ENCODE data around the gene EMP1. TPM values are rescaled to one million over a fixed set of nuclear protein-coding genes. Genes with fewer than 3 reads are reported as not detected.
A peak's percentile ranks its signal among the peaks of the same experiment; 100 is the strongest.

Gene EMP1
- polyA plus RNA-seq, 12 donors, result 93.7 to 319 (median 170) TPM

DNA sequence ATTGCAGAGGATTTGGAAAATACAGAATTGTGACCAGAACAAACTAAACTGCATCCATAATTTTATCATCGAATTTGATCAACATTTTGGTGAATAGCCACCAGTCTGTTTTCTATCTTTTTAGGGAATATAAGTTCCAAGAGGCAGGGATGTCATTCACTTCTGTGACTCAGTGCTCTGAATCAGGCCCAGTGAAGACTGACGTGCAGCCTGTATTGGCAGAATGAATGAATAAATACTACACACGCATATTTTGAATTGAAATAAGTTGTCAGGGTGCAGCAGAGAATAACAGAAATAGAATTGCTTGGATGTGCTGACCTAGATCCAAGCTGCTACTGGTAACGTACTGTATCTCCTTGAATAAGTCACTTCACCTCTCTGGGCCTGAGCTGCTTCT, 1.3 kb upstream of the EMP1 start:
- DNase-seq, result no peak

DNA sequence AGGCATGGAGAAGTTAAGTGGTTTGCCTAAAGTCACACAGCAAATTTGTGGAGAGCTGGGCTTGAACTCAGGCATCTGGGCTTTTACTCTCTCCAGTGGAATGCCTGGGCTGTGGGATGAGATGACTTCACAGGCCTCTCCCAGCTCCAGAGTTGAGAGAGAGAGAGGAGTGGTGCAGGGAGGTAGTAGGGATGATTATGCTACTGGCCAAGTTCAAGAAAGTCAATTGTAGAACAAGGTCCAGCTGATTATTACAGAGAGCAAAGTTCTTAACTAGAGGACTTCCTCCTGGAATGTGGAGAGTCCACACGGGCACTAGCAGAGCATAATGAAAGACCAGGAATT, 769 bp upstream of the EMP1 start:
- DNase-seq, result no peak

DNA sequence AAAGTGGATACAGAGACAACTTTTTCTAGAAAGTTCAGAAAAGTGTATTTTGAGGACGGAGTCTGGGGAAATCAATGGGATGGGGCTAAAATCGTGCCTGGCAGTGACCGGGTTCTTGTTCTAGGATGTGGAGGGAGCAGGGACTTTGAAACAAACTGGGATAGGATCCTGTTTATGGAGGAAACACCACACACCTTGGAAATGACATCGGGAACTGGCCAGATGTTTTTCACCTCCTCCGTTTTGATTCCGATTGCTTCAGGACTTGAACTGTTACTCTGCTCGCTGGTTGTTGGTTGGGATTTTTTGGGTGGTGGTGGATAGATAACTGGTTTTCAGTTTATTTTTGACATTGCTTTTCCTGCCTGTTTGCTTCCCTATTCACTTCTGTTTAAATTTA, 506 bp downstream of the EMP1 start:
- DNase-seq, result no peak

DNA sequence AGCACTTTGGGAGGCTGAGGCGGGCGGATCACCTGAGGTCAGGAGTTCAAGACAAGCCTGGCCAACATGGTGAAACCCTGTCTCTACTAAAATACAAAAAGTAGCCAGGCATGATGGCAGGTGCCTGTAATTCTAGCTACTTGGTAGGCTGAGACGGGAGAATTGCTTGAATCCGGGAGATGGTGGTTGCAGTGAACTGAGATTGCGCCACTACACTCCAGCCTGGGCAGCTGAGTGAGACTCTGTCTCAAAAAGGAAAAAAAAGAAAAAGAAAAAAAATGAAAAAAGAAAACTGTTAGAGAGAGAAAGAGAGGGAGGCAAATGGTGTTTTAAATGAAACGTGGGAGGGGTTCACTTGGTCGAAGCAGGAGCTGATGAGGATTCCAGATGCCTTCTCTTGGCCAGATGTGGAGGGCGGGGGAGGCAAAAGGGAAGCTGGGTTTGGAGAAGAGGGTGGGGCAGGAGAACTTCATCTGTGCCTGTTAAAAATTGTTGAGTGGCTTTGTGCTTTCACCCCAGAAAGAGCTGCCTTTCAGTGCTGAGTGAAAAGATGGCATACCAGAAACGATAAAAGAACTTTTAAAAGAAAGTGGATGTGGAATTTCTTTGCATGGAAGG, 1.1 kb downstream of the EMP1 start:
- peak; percentile 90 for DNase-seq

DNA sequence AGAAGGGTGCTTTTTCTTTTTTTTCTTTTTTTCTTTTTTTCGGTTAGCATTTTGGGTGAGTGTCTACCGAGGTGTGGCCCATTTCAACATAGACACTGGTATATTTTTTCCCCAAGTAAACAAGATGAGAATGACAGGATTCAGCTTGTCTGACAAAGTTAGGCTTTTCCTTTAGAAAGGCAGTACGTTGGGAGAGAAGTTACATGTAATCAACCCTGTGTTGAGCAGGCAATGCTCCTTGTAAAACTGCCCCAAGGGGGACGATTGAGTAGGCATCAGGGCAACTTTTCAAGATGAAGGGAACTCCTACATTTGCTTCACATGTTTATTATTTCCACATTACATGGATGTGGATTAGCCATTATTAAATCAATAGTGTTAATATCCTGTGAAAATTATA, 1.7 kb downstream of the EMP1 start:
- no peak for DNase-seq

DNA sequence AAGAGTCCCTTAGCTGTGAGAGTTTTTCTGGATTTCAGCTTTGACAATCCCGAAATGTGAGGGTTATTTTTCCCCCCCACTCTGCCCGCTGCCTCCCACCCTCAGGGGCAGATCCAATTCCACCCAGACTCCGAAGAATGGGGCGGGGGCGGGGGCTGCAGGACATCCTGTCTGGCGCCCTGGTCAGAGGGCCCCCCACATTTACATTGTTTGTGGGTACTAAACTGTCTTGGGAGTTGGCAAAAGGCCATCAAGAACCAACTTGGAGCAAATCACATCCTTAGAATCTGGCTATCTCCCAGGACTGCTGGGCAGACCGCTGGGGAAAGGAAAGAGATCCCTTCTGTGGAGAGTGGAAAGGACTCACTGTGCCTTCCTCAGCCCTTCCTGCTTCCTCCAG, 2.4 kb downstream of the EMP1 start:
- DNase-seq, result no peak

DNA sequence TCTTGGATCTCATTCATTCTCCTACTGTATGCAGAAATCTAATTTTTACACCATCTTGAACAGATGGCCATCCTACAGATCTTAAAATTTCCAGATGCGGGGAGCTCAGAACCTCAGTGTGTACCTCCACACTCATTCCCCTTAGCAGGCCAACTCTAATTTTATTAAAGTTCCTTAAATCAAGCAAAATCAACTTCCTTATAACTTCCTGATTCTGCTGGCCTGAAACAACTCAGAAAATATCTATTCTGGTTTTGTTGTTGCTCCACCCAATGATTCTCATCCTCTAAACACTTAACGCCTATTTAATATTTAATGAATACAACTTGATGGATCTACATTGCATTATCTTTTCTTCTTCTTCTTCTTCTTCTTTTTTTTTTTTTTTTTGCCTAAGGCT, 3.1 kb downstream of the EMP1 start:
- no peak for DNase-seq

DNA sequence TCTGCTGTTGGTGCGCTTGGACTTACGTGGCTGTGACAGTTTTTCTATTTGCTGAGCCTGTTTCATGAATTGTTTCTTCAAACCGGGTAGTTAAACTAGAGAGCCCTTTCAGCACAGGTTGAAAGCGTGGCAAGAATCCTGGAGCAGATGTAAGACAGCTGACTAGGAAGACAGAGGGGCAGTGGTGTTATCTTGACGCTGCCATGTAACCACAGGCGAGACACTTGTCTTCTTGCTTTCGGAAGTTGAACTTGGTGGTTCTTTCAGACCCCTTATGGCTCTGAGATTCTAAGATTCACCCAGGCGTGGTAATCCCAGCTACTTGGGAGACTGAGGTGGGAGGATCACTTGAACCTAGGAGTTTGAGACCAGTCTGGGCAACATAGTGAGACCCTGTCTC, 4.3 kb downstream of the EMP1 start:
- no peak for DNase-seq

DNA sequence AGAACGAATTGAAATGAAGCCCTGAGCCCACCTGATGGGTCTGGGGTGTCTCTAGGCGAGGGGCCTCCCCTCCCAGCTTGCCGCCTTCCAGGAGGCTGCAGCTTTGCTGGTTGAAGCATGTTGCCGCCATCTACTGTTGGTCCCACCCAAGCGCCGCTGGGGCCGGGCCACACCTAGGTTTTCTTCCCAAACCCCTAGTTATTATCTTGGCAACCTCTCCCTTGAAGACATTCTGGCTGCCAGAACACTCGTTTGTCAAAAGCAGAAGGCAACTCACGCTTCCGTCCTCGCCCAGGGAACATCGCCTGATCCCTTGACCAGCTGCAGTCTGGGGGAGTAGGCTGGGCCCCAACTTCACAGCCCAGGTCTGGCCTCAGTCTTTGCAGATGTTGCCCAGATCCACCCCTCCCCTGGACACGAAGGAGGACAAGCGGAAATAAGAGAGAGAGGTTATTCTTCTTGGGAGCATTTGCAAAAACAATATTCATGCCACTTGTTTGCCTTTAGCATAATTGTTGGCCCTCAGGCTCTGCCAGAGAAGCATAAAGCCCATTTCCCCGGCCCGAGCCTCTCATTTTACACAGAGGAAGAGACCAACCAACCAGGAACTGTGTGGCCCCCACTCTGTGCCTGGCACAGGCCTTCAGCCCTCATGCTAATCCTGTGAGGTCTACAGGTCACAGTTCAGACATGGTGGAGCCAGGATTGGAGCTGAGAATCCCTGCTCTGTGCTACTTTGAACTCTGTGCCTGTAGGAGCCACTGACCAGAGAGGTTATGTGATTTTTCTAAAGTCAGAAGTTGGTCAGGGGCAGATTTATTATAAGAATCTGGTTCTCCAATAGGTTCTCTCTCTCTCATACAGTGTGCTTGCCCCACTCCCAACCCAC, 6.8 kb downstream of the EMP1 start:
- no peak for DNase-seq

DNA sequence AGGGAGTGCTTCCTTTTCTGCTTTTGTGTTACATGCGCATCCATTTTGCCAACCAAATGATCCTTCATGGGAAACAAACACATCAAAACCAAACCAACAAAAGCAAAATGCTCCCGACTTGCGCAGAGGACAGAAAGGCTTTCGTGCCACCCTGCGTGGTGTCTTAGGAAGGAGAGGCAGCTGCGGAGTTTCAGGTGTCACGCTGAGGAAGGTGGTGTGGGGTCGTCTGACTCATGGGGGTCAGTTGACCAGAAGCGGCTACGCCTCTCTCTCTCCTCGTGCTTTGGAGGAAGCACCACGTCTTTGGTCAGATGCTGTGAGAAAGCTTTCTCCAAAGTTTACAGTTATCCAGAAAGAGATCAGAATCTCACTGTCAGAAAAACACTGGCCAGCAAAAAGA, 7.9 kb downstream of the EMP1 start:
- no peak for DNase-seq

DNA sequence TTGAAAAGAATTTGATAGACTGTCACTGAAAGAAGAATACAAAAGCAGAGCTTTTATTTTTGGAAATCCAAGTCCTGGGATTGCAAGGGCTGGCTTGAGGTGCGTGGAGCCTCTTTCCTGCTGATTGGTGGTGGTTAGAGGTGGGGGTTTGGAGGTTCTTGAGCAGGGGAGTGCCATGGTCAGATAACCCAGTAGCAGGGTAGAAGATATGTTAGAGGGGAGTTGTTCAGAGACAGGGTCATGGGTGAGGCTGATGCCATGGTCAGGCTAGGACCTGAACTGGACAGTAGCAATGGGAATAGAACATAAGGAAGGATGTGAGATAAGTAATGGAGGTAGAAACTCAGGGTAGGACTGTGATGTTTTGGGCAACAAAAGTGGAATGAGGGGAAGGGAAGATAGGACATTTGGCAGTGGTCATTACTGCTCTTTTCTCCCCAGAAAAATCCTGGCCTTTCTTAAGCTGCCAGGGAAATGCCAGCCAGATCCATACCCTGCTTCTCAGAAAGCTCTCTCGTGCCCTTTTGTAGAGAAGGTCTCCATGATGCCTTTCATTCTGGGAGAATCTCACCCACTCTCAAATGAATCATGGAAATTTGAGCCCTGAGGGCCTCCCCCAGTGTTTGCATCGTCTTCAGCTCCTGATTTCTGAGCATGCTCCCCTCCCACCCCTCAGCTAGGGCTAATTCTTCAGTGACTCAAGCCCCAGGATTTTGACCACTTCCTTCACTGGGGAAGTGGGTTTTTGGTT, 9.5 kb downstream of the EMP1 start:
- DNase-seq, result no peak

DNA sequence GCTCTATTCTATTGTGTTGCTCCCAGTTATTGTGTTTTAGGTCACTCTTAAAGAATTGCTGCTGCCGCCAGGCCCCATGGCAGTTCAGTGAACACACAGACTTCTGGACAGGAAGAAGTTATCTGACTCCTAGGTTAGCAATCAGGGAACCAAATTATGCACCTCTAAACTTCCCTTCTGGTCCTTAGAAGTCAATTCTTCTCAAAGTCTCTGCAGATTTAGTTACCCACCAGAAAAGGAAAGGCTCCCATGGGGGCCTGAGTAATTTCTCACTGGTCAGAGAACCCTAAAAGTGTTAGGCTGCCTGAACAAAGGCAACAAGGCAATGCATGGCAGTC, 10.0 kb downstream of the EMP1 start:
- DNase-seq, result no peak

DNA sequence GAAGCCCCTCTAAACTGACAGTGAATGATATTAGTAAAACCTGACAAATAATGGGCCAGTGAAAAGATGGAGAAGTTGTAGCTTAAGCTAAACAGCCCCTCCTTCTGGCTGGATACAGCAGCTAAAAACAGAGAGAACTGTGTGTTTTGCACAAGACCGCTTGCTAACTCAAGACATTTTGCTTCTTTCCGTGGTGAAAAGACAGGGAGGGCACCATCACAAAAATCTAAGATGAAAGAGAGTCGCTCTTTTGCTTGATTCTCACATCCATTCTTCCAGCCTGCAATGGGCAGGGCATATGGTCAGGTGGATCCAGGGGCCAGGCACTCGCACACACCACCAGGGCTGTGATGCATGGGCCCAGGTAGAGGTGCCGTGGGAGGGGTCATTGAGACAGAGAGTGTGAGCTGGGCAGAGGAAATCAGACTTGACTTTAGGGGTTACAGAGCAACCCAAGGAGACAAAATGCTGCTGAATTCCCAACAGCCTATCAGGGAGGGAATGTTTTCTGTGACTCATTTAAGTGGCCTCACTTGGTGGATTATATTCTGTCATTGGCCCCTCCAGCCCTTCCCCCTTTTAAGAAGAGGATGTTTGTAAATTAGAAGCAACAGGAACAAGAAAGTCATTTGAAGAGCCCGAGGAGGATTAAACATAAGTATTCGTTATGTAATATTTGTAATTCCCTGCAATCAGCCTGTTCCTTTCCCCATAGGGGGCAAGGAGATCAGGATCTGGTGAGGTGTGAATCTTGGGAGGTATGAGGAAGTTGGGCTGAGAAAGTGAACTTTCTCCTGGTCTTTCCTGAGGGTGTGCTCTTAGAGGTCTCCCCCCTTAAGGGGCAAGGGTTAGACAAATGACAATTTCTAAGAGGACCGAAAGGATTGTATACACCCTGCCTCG, 12.3 kb downstream of the EMP1 start:
- no peak for DNase-seq

DNA sequence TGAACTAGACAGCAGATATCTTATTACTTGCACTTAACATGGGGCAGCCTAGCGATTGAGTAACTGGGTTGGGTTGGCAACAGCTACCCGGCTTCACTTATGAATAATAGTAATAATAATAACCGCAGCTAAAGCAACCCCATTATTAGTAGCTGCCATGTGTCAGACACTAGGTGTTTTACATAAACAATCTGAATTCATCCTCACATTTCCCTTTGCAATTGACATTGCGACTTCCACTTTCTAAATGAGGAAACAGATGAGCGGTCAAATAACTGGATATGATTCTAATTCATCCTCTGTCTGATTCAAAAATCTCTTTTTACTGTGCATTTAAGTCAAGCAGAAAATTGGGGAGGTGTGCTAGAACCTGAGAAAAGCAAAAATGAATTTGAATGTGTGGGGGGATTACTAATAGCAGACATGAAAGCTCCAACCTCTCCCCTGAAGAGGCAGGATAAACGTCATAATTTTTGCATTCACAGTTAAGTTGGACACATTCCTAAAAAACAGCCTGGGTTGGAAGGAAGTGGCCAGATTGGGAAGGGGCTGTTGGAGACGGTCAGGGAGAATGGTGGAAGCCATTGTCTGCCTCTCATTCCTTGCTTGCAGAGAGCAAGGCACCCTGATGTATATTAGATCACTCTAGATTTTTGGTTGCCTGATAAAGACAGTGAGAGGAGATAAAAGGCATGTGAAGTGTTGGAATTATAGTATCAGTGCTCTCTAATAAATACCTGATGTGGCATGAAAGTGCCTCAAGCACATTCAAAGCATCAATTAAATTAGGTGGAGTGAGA, 13.1 kb downstream of the EMP1 start:
- no peak for DNase-seq

DNA sequence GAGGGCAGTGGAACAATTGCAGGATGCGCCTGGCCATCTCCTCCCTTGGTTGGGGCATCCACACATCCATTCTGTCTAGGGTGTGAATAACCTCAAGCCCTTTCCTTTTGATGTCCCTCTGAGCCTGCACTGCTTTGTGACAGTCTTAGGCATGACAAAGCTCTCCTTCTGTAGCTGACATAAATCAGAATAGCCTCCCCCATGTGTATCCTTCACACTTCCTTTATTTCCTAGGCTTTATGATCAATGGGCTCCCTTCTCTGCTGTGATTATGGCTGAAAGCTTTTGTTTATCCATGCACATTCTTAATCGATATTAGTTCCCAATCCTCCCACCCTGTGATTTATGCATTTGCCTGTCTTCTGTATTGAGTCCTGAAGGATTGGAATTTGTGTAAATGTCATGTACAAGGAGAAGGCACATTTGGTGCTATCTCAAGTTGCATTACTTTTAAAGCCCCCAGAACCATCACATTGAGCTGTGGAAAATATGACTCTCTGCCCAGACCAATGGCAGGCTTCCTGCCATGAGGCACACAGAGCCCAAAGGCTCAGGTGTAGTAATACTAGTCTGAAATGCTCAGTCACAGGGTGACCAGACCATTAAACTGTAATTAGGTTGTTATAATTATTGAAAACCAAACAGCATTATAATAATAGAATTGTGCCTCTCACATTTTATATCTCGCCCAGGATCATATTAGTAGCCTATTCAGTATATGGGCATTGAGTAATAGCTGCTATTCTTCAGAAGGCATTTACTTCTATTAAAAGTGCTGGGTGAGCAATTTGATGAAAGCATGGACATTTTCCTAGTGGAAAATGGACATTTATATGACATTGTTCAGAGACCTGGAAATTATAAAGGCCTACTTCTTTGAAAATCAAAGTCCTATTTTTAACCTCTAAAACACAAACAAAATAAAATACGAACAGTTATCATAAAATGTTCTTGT, 14.0 kb downstream of the EMP1 start:
- no peak for DNase-seq

DNA sequence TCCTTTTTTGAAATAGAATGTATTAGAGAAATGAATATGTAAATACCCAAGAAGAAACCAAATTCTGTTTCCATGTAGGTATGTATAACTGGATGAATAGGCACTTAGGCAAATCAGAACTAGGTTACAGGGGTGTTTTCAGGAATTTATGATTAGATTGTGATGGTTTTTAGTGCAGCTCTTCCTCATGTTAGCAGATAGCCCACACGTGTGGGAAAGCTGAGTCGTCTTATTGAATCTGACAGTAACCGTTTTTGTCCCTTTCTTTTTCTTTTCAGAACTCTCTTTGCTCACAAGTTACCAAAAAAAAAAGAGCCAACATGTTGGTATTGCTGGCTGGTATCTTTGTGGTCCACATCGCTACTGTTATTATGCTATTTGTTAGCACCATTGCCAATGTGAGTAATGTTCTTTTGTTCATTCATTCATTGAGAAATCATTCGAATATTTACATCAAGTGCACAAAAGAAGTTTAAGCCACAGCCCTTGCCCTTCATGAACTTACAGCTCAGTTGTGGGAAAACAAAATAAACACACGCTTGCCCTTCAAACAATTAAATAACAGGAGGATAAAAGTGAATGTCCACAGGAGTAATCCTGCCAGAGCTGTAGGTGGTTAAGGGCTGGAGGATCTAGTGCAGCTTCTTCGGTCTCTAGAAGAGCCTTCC, 14.8 kb downstream of the EMP1 start:
- DNase-seq, result no peak

DNA sequence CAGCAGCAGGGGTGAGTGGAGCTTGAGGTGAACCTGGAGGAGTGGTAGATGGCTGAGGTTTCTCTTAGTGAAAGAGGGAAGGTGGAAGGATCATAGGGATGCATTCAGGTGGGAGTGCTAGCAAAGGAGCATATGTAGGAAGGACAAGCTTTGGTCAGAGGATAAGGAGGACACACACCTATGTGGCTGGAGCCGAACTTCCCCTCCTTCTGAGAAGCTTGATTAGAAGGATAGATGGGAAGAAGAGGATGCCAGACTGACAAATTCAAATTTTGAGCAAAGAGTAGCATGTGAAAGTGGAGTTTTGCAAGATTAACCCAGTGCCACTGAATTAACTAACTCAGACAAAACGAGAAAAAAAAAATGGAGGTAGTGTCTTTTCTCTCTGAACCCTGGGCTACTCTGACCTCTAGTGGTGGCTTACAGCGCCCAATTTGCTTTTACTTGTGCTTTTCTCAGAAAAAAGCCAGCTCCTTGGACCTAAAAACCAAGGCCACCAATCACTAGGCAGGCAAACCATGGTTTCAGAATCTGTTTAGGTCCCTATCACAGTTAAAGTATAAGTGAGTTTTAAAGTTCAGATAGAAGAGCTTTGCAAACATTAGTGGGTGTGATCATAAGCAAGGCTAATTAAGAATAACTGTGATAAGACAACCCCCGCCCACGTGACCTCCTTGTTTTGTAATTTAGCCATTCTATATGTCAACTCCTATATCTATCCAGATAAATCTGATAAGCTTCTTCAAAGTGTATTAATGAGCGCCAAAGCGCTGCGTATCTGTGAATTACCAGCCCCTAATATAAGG, 15.5 kb downstream of the EMP1 start:
- peak; percentile 81 for DNase-seq

DNA sequence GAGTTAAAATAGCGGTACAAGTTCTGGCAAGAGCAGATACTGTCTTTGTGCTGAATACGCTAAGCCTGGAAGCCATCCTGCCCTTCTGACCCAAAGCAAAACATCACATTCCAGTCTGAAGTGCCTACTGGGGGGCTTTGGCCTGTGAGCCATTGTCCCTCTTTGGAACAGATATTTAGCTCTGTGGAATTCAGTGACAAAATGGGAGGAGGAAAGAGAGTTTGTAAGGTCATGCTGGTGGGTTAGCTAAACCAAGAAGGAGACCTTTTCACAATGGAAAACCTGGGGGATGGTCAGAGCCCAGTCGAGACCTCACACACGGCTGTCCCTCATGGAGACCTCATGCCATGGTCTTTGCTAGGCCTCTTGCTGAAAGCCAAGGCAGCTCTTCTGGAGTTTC, 18.5 kb downstream of the EMP1 start:
- no peak for DNase-seq

DNA sequence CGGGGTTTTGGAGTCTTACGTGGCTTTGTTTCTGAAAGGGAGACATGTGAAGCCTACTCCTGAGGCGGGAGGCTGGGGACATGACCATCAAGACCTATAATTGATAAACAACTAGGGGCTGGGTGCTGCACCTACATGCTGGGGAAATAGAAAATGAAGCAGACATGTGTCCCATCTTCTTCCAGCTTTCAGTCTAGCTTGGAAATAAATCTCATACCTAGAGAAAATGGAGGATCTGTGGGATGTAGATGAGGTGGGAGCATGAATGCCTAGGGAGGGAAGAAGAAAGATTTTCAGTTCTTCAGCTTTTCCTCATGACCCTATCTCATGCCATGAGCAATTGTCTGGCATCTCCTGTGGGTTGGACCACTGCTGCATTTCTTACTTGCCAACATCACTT, 22.1 kb downstream of the EMP1 start:
- no peak for DNase-seq

Data from muscle of arm (tissue), 12 donors.